Breast epithelium (tissue), 4 donors: ENCODE results near the gene KCNJ9. TPM values are rescaled to one million over a fixed set of nuclear protein-coding genes. Genes with fewer than 3 reads are reported as not detected.

ENCODE experiments used
- DNase-seq, 2 donors: peaks; one replicate each; pipeline ENCODE4 v3.0.0-alpha.2; 2019; ENCODE audit warnings: low spot score in 2 of 2
- H3K27ac ChIP-seq, 2 donors: fragments of 200-600 bp; sonication (generic) in 1 of 2; one replicate each; pipeline ENCODE4 v1.5.1; 2016 to 2019; ENCODE audit warnings: mild to moderate bottlenecking in 1 of 2
- H3K27me3 ChIP-seq, 2 donors: fragments of 200-600 bp; sonication (generic) in 1 of 2; one replicate each; pipeline versions ENCODE4 v1.5.1 to v1.6.0; 2017 to 2019; ENCODE audit warnings: control low read depth in 1 of 2, mild to moderate bottlenecking in 1 of 2
- H3K36me3 ChIP-seq: fragments of 200-600 bp; one replicate; pipeline ENCODE4 v1.5.1; 2019
- H3K4me1 ChIP-seq, 2 donors: fragments of 200-600 bp; sonication (generic); one replicate each; pipeline ENCODE4 v1.5.1; 2016 to 2019; ENCODE audit warnings: control low read depth in 1 of 2
- H3K4me3 ChIP-seq, 3 donors: fragments of 200-600 bp; sonication (generic); 1 replicate in 2 of 3; 2 replicates in 1 of 3; pipeline ENCODE4 v1.5.1; 2016 to 2019; ENCODE audit warnings: mild to moderate bottlenecking in 3 of 3, moderate library complexity in 2 of 3
- H3K9me3 ChIP-seq, 2 donors: fragments of 200-600 bp; sonication (generic) in 1 of 2; one replicate each; pipeline ENCODE4 v1.5.1; 2016 to 2019; ENCODE audit warnings: control low read depth in 1 of 2
- POLR2A ChIP-seq: fragments of 450-650 bp; IDR thresholded peaks from one replicate; pipeline ENCODE4 v1.6.1; 2016; ENCODE audit warnings: antibody characterized with exemption, mild to moderate bottlenecking, moderate library complexity
- POLR2AphosphoS5 ChIP-seq, 3 donors: sonication (generic); formaldehyde crosslinking; IDR thresholded peaks; one replicate each; pipeline ENCODE4 v1.6.1; 2017; ENCODE audit warnings: antibody characterized with exemption in 3 of 3
- intact Hi-C: fragments of 100-400 bp; cut with DNase I; formaldehyde crosslinking; loops from one replicate; pipeline ENCODE4 v1.15.1; 2023; ENCODE audit warnings: low total_unique reads
- total RNA-seq, 3 donors: library from RNA; depleted of rRNA; stranded (reverse); fragments of >200 nt; gene quantifications; one replicate each; pipeline ENCODE4 v1.1.0, GENCODE V29; 2016
- TF ChIP-seq, protein P1 (sequence below), 3 donors: fragments of 450-650 bp; IDR thresholded peaks; one replicate each; pipeline ENCODE4 v1.5.1; 2016 to 2017; ENCODE audit warnings: antibody characterized with exemption in 3 of 3, mild to moderate bottlenecking in 3 of 3, moderate library complexity in 3 of 3

Gene KCNJ9
- total RNA-seq, 3 donors from 2014 or later = not detected

DNA sequence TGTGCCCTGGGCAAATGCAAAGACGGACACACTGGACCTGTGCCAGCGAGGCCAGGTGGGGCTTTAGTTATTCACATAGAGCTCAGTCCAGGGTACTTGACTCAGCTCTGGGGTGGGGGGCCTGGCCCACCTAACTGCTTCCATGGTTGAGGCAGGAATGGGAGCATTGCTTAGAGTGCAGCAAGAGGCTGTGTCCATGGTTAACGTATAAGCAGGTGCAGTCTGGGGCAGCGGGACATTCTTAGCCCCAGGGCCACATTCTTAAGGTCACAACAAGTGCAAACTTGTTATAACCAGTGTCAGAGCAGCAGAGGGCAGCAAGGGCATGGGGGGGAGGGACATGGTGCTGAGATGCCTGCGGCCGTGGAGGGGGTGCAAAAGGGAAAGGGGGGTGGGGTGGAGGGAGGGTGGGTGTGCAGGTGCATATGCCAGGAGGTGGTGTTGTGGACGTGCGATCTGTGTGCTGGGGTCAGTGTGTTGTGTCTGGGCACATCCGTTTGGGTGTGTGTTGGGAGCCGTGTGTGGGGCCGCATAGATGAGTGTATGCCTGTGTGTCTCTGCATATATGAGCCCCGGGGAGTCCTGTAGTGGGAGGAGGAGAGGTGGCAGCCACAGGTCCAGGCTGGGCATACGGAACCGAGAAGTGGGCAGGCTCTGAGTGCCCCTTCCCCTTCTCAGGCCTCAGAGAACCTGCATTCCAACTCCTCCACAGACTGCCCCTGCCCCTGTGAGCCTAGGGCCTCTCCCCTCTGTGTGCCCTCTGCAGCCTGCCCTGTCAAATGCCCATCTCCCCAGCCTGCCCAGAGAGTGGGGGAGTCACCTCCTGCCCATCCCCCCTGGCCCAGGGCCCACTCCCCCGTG is 19.7 kb upstream of the KCNJ9 start:
- no peak overlapping the region for H3K4me3 ChIP-seq
- H3K9me3 ChIP-seq = no peaks in the 10 kb centered on the region
- H3K27me3 ChIP-seq = peaks cover 0 to 11% of the 10 kb centered on the region in 2 donors
- H3K36me3 ChIP-seq = no peaks in the 10 kb centered on the region
- TF ChIP-seq, protein P1, sequence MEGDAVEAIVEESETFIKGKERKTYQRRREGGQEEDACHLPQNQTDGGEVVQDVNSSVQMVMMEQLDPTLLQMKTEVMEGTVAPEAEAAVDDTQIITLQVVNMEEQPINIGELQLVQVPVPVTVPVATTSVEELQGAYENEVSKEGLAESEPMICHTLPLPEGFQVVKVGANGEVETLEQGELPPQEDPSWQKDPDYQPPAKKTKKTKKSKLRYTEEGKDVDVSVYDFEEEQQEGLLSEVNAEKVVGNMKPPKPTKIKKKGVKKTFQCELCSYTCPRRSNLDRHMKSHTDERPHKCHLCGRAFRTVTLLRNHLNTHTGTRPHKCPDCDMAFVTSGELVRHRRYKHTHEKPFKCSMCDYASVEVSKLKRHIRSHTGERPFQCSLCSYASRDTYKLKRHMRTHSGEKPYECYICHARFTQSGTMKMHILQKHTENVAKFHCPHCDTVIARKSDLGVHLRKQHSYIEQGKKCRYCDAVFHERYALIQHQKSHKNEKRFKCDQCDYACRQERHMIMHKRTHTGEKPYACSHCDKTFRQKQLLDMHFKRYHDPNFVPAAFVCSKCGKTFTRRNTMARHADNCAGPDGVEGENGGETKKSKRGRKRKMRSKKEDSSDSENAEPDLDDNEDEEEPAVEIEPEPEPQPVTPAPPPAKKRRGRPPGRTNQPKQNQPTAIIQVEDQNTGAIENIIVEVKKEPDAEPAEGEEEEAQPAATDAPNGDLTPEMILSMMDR (IDR thresholded peaks at IDR 0.05) = no peak
- no peak for TF ChIP-seq POLR2AphosphoS5 (IDR thresholded peaks at IDR 0.05)
- intact Hi-C loops = loop anchor here (1.0 kb wide), 1 partner anchor 27 kb away; no protein-coding TSS in a partner anchor
- H3K27ac ChIP-seq = no peak overlapping the region
- no peaks in the 10 kb centered on the region for H3K4me1 ChIP-seq
- peak in 1 of 2 donors; percentile 70 for DNase-seq

GRCh38 chr1:160062230-160062532 is 19.2 kb upstream of the KCNJ9 start:
- H3K4me3 ChIP-seq = no peak overlapping the region
- intact Hi-C loops = loop anchor here (1.0 kb wide), 1 partner anchor 26 kb away; no protein-coding TSS in a partner anchor
- TF ChIP-seq, protein P1 (IDR thresholded peaks at IDR 0.05) = no peak
- no peak for TF ChIP-seq POLR2A
- TF ChIP-seq POLR2AphosphoS5 (IDR thresholded peaks at IDR 0.05) = no peak
- no peak for DNase-seq
- no peak overlapping the region for H3K27ac ChIP-seq
- H3K36me3 ChIP-seq = no peaks in the 10 kb centered on the region
- peaks cover 0 to 11% of the 10 kb centered on the region in 2 donors for H3K27me3 ChIP-seq
- no peaks in the 10 kb centered on the region for H3K9me3 ChIP-seq
- no peaks in the 10 kb centered on the region for H3K4me1 ChIP-seq

GRCh38 chr1:160063176-160063575 is 18.2 kb upstream of the KCNJ9 start:
- no peak overlapping the region for H3K4me3 ChIP-seq
- H3K27ac ChIP-seq = no peak overlapping the region
- TF ChIP-seq POLR2A = no peak
- TF ChIP-seq, protein P1 (IDR thresholded peaks at IDR 0.05) = no peak
- no peak for TF ChIP-seq POLR2AphosphoS5 (IDR thresholded peaks at IDR 0.05)
- H3K9me3 ChIP-seq = no peaks in the 10 kb centered on the region
- no peak for DNase-seq
- H3K4me1 ChIP-seq = no peaks in the 10 kb centered on the region
- peaks cover 0 to 11% of the 10 kb centered on the region in 2 donors for H3K27me3 ChIP-seq
- H3K36me3 ChIP-seq = no peaks in the 10 kb centered on the region
- intact Hi-C loops = no loop called here

DNA sequence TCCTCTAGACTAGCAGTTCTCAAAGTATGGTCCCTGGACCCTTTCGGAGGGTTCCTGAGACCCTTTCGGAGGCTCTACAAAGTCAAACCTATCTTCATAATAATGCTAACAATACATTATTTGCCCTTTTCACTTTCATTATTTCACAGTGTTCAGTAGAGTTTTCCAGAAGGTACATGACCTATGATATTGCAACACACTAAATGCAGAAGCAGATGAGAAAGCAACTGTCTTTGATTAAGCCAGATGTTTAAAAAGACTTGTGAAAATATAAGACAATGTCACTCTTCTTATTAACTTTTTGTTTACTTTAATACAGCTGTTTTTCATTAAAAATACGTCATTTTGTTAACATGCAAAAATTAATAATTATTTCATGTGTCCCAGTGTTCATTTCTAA is 17.2 kb upstream of the KCNJ9 start:
- DNase-seq = no peak
- Histone ChIP-seq H3K27ac (no peak overlapping the region), H3K4me3 (no peak overlapping the region), H3K4me1 (no peaks in the 10 kb centered on the region), H3K9me3 (no peaks in the 10 kb centered on the region), H3K36me3 (no peaks in the 10 kb centered on the region), H3K27me3 (peaks cover 0 to 11% of the 10 kb centered on the region in 2 donors)
- intact Hi-C loops = no loop called here
- no peak for TF ChIP-seq POLR2AphosphoS5 (IDR thresholded peaks at IDR 0.05)
- no peak for TF ChIP-seq POLR2A
- TF ChIP-seq, protein P1 (IDR thresholded peaks at IDR 0.05) = no peak

GRCh38 chr1:160064746-160065145 is 16.6 kb upstream of the KCNJ9 start:
- intact Hi-C loops = no loop called here
- TF ChIP-seq, protein P1 (IDR thresholded peaks at IDR 0.05) = no peak
- TF ChIP-seq POLR2AphosphoS5 (IDR thresholded peaks at IDR 0.05) (no peak), POLR2A (no peak)
- Histone ChIP-seq H3K4me1 (no peaks in the 10 kb centered on the region), H3K9me3 (no peaks in the 10 kb centered on the region), H3K27ac (peak overlapping the region in 1 of 2 donors; percentile 55), H3K36me3 (no peaks in the 10 kb centered on the region), H3K27me3 (peaks cover 0 to 11% of the 10 kb centered on the region in 2 donors), H3K4me3 (no peak overlapping the region)
- no peak for DNase-seq
